HepG2 (cell line): ENCODE data around the gene TCTA. TPM values are rescaled to one million over a fixed set of nuclear protein-coding genes. Genes with fewer than 3 reads are reported as not detected.

Experiments used
- BORCS8-MEF2B ChIP-seq: sonication (generic); formaldehyde crosslinking; IDR thresholded peaks from 2 replicates; pipeline ENCODE4 v1.8.0; 2022; ENCODE audit warnings: mild to moderate bottlenecking, missing genetic modification reagents
- CBFB ChIP-seq: sonication (generic); formaldehyde crosslinking; IDR thresholded peaks from 2 replicates; pipeline ENCODE4 v1.4.0; 2020; ENCODE audit warnings: missing genetic modification reagents
- GATAD1 ChIP-seq: IDR thresholded peaks from 2 replicates; pipeline ENCODE4 v1.6.1; 2016; ENCODE audit warnings: missing genetic modification reagents, missing compliant biosample characterization
- HNF4A ChIP-seq: sonication (generic); formaldehyde crosslinking; IDR thresholded peaks from 2 replicates; pipeline ENCODE4 v1.4.0; 2020; ENCODE audit warnings: missing genetic modification reagents
- SP4 ChIP-seq: sonication (generic); formaldehyde crosslinking; IDR thresholded peaks from 2 replicates; pipeline ENCODE4 v1.8.1; 2023; ENCODE audit warnings: mild to moderate bottlenecking, missing genetic modification reagents
- ZBTB1 ChIP-seq: sonication (generic); formaldehyde crosslinking; IDR thresholded peaks from 2 replicates; pipeline ENCODE4 v1.4.0; 2020; ENCODE audit warnings: missing genetic modification reagents, borderline replicate concordance
- ZNF101 ChIP-seq: sonication (generic); formaldehyde crosslinking; IDR thresholded peaks from 2 replicates; pipeline ENCODE4 v1.4.0; 2020; ENCODE audit warnings: mild to moderate bottlenecking, low read depth, missing genetic modification reagents, borderline replicate concordance
- ZNF34 ChIP-seq: sonication (generic); formaldehyde crosslinking; IDR thresholded peaks from 2 replicates; pipeline ENCODE4 v1.4.0; 2020; ENCODE audit warnings: mild to moderate bottlenecking, missing genetic modification reagents, borderline replicate concordance
- polyA plus RNA-seq, 8 experiments: library from polyadenylated mRNA; depleted of rRNA in 3 of 8; stranded (reverse) in 7 of 8; unstranded in 1 of 8; fragments of >200 nt; fragmentation: Illumina TruSeq in 4 of 8; extraction: Trizol in 4 of 8; gene quantifications; 2 replicates each; pipeline versions ENCODE4 v1.2.1 to v1.2.3, GENCODE V29; 2011 to 2016; ENCODE audit warnings: low read depth in 4 of 8, missing spikeins in 1 of 8, mixed read lengths in 1 of 8; ENCODE audit not compliant: insufficient read depth in 1 of 8
- total RNA-seq, 5 experiments: library from RNA; depleted of rRNA; stranded (reverse); fragments of >200 nt; fragmentation: Illumina TruSeq; extraction: Trizol; gene quantifications; 2 replicates each; pipeline ENCODE4 v1.2.3, GENCODE V29; 2016; ENCODE audit warnings: low read depth in 1 of 5
- TF ChIP-seq, protein P1 (sequence below): IDR thresholded peaks from 2 replicates; pipeline ENCODE4 v1.6.1; 2016; ENCODE audit warnings: mild to moderate bottlenecking, missing biosample characterization, missing genetic modification reagents
- TF ChIP-seq, protein P2 (sequence below): sonication (generic); formaldehyde crosslinking; IDR thresholded peaks from 2 replicates; pipeline ENCODE4 v1.5.0; 2020; ENCODE audit warnings: mild to moderate bottlenecking, missing genetic modification reagents, moderate library complexity
- TF ChIP-seq, protein P3 (sequence below): sonication (generic); formaldehyde crosslinking; IDR thresholded peaks from 2 replicates; pipeline ENCODE4 v1.4.0; 2020; ENCODE audit warnings: missing genetic modification reagents
- TF ChIP-seq, protein P4 (sequence below): sonication (generic); formaldehyde crosslinking; IDR thresholded peaks from 2 replicates; pipeline ENCODE4 v1.4.0; 2020; ENCODE audit warnings: low read depth, missing genetic modification reagents
- TF ChIP-seq, protein P5 (sequence below): sonication (generic); formaldehyde crosslinking; IDR thresholded peaks from 2 replicates; pipeline ENCODE4 v1.9.0; 2022; ENCODE audit warnings: low read depth, missing genetic modification reagents

Gene TCTA
- total and polyA plus RNA-seq, 2 of the 13 experiments (the other 11 are each of a cell fraction or from before 2014, with no cell fraction given): 8.3 to 13.2 TPM

DNA sequence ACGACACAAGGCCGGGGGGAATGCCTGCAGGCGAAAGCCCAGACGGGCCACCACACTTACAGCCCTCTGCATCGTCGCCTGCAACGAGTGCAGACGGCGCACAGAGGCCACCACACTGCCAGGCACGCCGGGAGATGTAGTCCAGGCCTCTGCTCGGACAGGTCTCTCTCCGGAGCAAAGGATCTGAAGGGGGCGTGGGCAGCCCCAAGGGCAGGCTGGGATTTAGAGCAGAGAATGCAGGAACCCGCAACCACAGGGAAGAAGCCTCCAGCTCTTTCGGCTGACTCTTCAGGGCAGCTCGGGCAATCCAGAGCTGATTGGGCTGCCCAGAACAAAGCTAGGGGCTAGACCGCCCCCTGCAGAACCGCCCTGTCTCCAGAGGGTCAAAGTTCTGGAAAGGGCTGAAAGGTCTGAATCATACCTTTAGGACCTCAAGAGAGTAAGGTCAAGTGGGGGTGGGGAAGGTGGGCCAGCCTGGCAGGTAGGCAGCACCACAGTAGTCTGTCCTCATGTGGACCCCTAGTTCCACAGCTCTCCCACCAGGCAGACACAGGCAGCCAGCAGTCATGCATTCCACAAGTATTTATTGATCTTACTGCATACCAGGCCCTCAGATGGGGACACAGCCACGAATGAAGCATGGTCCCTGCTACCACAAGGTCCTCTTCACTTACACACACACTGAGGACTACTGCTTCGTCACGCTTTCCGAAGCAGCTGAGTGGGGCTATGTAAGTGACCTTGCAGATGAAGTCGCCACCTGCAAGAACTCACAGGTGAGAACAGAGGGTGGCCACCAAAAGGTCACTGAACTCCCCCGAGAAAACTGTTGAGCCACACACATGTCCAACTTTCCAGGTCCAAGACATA is 10.4 kb downstream of the TCTA start, which contains the start of gene AMT (continued):
- TF ChIP-seq, protein P1, sequence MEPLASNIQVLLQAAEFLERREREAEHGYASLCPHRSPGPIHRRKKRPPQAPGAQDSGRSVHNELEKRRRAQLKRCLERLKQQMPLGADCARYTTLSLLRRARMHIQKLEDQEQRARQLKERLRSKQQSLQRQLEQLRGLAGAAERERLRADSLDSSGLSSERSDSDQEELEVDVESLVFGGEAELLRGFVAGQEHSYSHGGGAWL (CRISPR knock-in tag): 0 out of 2 replicates have a peak, but pooled peaks have one; percentile 13
- TF ChIP-seq, protein P2, sequence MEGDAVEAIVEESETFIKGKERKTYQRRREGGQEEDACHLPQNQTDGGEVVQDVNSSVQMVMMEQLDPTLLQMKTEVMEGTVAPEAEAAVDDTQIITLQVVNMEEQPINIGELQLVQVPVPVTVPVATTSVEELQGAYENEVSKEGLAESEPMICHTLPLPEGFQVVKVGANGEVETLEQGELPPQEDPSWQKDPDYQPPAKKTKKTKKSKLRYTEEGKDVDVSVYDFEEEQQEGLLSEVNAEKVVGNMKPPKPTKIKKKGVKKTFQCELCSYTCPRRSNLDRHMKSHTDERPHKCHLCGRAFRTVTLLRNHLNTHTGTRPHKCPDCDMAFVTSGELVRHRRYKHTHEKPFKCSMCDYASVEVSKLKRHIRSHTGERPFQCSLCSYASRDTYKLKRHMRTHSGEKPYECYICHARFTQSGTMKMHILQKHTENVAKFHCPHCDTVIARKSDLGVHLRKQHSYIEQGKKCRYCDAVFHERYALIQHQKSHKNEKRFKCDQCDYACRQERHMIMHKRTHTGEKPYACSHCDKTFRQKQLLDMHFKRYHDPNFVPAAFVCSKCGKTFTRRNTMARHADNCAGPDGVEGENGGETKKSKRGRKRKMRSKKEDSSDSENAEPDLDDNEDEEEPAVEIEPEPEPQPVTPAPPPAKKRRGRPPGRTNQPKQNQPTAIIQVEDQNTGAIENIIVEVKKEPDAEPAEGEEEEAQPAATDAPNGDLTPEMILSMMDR (CRISPR knock-in tag): peak; percentile 30; the same call in 1 of the 2 replicates
- TF ChIP-seq SP4: no peak
- no peak for TF ChIP-seq ZNF101
- TF ChIP-seq, protein P3, sequence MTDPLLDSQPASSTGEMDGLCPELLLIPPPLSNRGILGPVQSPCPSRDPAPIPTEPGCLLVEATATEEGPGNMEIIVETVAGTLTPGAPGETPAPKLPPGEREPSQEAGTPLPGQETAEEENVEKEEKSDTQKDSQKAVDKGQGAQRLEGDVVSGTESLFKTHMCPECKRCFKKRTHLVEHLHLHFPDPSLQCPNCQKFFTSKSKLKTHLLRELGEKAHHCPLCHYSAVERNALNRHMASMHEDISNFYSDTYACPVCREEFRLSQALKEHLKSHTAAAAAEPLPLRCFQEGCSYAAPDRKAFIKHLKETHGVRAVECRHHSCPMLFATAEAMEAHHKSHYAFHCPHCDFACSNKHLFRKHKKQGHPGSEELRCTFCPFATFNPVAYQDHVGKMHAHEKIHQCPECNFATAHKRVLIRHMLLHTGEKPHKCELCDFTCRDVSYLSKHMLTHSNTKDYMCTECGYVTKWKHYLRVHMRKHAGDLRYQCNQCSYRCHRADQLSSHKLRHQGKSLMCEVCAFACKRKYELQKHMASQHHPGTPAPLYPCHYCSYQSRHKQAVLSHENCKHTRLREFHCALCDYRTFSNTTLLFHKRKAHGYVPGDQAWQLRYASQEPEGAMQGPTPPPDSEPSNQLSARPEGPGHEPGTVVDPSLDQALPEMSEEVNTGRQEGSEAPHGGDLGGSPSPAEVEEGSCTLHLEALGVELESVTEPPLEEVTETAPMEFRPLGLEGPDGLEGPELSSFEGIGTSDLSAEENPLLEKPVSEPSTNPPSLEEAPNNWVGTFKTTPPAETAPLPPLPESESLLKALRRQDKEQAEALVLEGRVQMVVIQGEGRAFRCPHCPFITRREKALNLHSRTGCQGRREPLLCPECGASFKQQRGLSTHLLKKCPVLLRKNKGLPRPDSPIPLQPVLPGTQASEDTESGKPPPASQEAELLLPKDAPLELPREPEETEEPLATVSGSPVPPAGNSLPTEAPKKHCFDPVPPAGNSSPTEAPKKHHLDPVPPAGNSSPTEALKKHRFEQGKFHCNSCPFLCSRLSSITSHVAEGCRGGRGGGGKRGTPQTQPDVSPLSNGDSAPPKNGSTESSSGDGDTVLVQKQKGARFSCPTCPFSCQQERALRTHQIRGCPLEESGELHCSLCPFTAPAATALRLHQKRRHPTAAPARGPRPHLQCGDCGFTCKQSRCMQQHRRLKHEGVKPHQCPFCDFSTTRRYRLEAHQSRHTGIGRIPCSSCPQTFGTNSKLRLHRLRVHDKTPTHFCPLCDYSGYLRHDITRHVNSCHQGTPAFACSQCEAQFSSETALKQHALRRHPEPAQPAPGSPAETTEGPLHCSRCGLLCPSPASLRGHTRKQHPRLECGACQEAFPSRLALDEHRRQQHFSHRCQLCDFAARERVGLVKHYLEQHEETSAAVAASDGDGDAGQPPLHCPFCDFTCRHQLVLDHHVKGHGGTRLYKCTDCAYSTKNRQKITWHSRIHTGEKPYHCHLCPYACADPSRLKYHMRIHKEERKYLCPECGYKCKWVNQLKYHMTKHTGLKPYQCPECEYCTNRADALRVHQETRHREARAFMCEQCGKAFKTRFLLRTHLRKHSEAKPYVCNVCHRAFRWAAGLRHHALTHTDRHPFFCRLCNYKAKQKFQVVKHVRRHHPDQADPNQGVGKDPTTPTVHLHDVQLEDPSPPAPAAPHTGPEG (CRISPR knock-in tag): 0 out of 2 replicates have a peak, but pooled peaks have one; percentile 27
- TF ChIP-seq, protein P4, sequence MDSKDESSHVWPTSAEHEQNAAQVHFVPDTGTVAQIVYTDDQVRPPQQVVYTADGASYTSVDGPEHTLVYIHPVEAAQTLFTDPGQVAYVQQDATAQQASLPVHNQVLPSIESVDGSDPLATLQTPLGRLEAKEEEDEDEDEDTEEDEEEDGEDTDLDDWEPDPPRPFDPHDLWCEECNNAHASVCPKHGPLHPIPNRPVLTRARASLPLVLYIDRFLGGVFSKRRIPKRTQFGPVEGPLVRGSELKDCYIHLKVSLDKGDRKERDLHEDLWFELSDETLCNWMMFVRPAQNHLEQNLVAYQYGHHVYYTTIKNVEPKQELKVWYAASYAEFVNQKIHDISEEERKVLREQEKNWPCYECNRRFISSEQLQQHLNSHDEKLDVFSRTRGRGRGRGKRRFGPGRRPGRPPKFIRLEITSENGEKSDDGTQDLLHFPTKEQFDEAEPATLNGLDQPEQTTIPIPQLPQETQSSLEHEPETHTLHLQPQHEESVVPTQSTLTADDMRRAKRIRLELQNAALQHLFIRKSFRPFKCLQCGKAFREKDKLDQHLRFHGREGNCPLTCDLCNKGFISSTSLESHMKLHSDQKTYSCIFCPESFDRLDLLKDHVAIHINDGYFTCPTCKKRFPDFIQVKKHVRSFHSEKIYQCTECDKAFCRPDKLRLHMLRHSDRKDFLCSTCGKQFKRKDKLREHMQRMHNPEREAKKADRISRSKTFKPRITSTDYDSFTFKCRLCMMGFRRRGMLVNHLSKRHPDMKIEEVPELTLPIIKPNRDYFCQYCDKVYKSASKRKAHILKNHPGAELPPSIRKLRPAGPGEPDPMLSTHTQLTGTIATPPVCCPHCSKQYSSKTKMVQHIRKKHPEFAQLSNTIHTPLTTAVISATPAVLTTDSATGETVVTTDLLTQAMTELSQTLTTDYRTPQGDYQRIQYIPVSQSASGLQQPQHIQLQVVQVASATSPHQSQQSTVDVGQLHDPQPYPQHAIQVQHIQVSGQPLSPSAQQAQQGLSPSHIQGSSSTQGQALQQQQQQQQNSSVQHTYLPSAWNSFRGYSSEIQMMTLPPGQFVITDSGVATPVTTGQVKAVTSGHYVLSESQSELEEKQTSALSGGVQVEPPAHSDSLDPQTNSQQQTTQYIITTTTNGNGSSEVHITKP (CRISPR knock-in tag): peak; percentile 63
- TF ChIP-seq, protein P5, sequence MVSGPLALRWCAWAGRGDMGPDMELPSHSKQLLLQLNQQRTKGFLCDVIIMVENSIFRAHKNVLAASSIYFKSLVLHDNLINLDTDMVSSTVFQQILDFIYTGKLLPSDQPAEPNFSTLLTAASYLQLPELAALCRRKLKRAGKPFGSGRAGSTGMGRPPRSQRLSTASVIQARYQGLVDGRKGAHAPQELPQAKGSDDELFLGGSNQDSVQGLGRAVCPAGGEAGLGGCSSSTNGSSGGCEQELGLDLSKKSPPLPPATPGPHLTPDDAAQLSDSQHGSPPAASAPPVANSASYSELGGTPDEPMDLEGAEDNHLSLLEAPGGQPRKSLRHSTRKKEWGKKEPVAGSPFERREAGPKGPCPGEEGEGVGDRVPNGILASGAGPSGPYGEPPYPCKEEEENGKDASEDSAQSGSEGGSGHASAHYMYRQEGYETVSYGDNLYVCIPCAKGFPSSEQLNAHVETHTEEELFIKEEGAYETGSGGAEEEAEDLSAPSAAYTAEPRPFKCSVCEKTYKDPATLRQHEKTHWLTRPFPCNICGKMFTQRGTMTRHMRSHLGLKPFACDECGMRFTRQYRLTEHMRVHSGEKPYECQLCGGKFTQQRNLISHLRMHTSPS (CRISPR knock-in tag): no peak
- peak; percentile 86 for TF ChIP-seq GATAD1 (CRISPR knock-in tag)
- peak; percentile 91 for TF ChIP-seq HNF4A (CRISPR knock-in tag)
- no peak for TF ChIP-seq CBFB (CRISPR knock-in tag)
- 0 out of 2 replicates have a peak, but pooled peaks have one; percentile 12 for TF ChIP-seq BORCS8-MEF2B (CRISPR knock-in tag)
- no peak for TF ChIP-seq ZBTB1 (CRISPR knock-in tag)
- TF ChIP-seq ZNF34 (CRISPR knock-in tag): 0 out of 2 replicates have a peak, but pooled peaks have one; percentile 77
